HG03575 (cell line): ENCODE data around the gene NRXN3.
"Not testable (repeated sequence)": the region's sequence is repeated elsewhere in the genome, so short reads cannot be mapped to it uniquely, and the experiment has no call there.

ENCODE experiments used
- ATAC-seq: cut with Tn5 transposase; IDR thresholded peaks from one replicate; pipeline ENCODE4 v1.9.1; 2021; ENCODE audit not compliant: unreplicated experiment, insufficient number of reproducible peaks, low FRiP score; ENCODE audit errors: extremely low read depth

The NRXN3 gene

DNA sequence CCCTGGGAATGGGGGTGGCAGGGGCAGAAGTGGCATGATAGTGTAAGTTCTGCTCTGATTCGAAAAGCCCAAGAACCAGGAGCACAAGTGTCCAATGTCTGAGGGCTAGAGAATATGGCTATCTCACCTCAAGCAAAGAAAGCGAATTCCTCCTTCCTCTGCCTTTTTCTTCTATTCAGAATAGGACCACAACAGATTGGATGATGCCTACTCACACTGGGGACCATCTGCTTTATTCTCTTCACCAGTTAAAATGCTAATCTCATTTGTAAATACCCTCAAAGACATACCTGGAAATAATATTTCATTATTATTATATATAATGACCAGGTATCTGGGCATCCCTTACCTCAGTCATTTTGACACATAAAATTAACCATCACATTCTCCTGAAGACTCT is 808.7 kb downstream of the NRXN3 start:
- no peak for ATAC-seq

- no peak for ATAC-seq
Observed at GRCh38 chr14:78982551-78982950, 812.4 kb downstream of the NRXN3 start.

- no peak for ATAC-seq
Observed at GRCh38 chr14:78983126-78983525, 813.0 kb downstream of the NRXN3 start.

GRCh38 chr14:78985668-78986381 is 815.7 kb downstream of the NRXN3 start:
- no peak for ATAC-seq

GRCh38 chr14:78986989-78987388 is 816.8 kb downstream of the NRXN3 start:
- ATAC-seq, result no peak

DNA sequence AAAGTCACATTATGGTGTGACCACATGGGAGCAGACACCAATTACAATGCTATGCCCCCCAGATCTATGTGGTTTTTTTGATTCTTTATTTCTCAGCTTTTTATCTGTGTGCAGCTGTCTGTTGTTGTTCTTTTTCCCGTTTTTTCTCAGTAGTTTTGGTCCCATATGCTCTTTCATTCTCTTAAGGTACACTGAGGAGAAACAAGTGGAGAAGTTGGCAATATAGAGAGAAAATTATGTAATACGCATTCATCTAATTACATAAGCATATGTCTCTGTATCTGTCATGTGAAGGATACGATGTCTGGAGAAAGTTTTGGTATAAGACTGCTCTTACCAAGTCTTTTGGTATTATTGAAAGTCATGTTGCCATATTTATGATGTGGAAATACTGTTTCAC is 819.0 kb downstream of the NRXN3 start:
- ATAC-seq, result no peak

- no peak for ATAC-seq
Observed at GRCh38 chr14:78992867-78993266, 822.7 kb downstream of the NRXN3 start.

GRCh38 chr14:78997811-78998210 is 827.6 kb downstream of the NRXN3 start:
- ATAC-seq, result no peak

- ATAC-seq, result no peak
Observed at GRCh38 chr14:79009286-79009685, 839.1 kb downstream of the NRXN3 start.

DNA sequence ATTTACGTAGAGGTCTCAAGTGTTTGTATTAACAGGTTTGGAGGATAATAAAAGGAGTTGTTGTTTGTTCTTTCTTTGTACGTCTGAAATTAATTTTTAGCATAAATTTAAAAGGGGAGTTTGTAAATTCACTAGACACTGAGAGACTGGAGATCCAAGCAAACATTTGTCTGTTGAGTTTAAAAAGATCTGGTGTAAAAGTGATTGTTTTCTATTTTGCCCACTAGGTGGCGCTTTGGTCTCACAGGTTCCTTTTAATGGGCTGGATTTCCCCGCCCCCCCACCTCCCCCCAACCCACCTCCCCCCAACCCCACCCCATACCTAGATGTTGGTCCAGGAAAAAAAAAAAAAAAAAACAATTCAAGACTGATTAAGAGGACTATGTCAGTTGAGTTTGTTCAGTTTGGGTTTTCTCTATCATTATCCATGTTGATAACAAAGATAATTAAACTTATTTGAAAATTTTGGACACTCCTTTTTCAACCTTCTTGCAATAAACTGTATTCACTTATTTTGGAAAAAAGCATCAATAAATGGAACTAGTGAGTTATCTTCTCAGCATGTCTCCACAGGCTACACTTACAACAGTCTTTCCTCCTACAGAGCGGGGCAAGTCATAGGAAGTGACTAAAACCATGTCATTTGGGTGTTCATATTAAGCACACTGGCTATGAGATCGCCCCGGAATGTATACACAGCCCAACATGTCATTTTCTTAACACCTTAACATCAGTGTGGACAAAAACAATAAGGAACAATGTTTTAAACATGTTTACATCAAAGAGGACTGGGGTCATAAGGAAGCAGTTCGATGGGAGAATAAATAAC is 841.1 kb downstream of the NRXN3 start:
- ATAC-seq, result no peak

DNA sequence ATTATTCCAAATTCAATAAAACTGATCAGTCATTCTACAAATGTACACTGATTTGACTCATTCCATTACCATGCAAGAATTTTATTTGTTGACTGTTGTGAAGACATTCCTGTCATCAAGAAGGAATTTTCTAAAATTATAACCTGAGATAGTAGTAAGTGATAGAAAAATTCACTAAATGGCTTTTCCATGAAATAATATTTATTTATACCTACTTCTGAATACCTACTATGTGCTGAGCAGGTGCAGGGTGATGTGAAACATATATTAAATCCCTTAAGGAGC is 841.7 kb downstream of the NRXN3 start:
- ATAC-seq, result no peak

GRCh38 chr14:79016828-79017505 is 846.8 kb downstream of the NRXN3 start:
- ATAC-seq, result no peak

- ATAC-seq, result no peak
Observed at GRCh38 chr14:79017561-79017960, 847.4 kb downstream of the NRXN3 start.

- no peak for ATAC-seq
Observed at GRCh38 chr14:79018836-79019235, 848.7 kb downstream of the NRXN3 start.

GRCh38 chr14:79019898-79020297 is 849.7 kb downstream of the NRXN3 start:
- not testable (repeated sequence) for ATAC-seq

DNA sequence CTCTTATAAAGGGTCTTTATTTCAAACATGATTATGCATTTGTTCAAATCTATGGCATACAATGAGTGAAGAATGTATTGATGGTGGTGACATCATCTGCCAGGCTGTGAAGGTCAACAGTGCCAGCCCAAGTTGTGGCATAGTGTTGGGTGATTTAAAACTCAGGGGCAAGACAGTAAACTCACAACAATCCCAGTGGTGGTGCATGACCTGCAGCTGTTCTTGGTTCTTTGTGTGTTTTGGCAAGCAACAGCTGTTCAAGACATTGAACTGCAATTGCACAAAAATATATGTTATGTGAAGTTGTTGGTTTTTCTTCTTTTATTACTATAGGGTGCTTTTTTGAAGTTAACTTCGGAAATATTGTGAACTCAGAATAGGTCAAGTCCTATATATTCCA is 851.6 kb downstream of the NRXN3 start:
- no peak for ATAC-seq

DNA sequence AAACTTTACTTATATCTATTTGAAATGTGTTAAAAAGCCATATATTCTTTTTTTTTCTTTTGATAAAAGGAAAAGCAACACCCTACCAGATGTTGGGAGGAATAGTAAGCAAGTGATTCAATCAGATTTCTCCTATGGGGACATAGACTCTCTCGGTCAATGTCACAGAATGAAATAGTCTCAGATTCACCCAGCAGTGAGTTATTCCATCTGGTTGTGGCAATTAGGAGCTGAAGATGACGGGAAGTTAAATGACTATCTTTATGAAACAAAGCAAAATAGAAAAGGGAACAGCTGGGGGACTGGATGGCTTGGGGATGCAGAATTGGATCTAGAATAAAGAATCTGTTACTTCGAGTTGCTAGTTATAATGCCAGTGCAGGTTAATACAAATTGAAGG is 857.0 kb downstream of the NRXN3 start:
- ATAC-seq, result no peak

- no peak for ATAC-seq
Observed at GRCh38 chr14:79028281-79028680, 858.1 kb downstream of the NRXN3 start.

GRCh38 chr14:79036441-79036840 is 866.3 kb downstream of the NRXN3 start:
- ATAC-seq, result no peak

GRCh38 chr14:79037106-79037505 is 866.9 kb downstream of the NRXN3 start:
- no peak for ATAC-seq
